Parathyroid adenoma (tissue), 2 donors: ENCODE data around the gene KRTAP10-10.

ENCODE experiments used
- H2AFZ ChIP-seq: fragments of 300-600 bp; sonication (generic); one replicate; pipeline ENCODE4 v1.7.0; 2017; ENCODE audit warnings: antibody characterized with exemption, mild to moderate bottlenecking
- H3K27ac ChIP-seq: fragments of 300-600 bp; sonication (generic); one replicate; pipeline ENCODE4 v1.7.0; 2017
- H3K27me3 ChIP-seq: fragments of 300-600 bp; sonication (generic); one replicate; pipeline ENCODE4 v1.7.0; 2017; ENCODE audit warnings: low read length; ENCODE audit not compliant: control insufficient read depth, insufficient read depth
- H3K36me3 ChIP-seq: fragments of 300-600 bp; sonication (generic); one replicate; pipeline ENCODE4 v1.7.0; 2017; ENCODE audit warnings: low read length; ENCODE audit not compliant: control insufficient read depth, insufficient read depth
- H3K4me1 ChIP-seq: fragments of 300-600 bp; sonication (generic); one replicate; pipeline ENCODE4 v1.7.0; 2017; ENCODE audit warnings: control low read depth
- H3K4me2 ChIP-seq: fragments of 300-600 bp; sonication (generic); one replicate; pipeline ENCODE4 v1.7.0; 2017; ENCODE audit warnings: low read length
- H3K4me3 ChIP-seq: fragments of 300-600 bp; sonication (generic); one replicate; pipeline ENCODE4 v1.7.0; 2017; ENCODE audit warnings: low read depth, low read length
- H3K79me2 ChIP-seq: fragments of 300-600 bp; sonication (generic); one replicate; pipeline ENCODE4 v1.7.0; 2017; ENCODE audit warnings: control low read depth
- H3K9ac ChIP-seq: fragments of 300-600 bp; sonication (generic); one replicate; pipeline ENCODE4 v1.7.0; 2017; ENCODE audit warnings: mild to moderate bottlenecking
- H3K9me3 ChIP-seq: fragments of 300-600 bp; sonication (generic); one replicate; pipeline ENCODE4 v1.7.0; 2017; ENCODE audit warnings: low read length; ENCODE audit not compliant: control insufficient read depth
- CTCF ChIP-seq: fragments of 300-600 bp; sonication (generic); IDR thresholded peaks from one replicate; pipeline ENCODE4 v1.7.0; 2017; ENCODE audit warnings: antibody characterized with exemption, mild to moderate bottlenecking
- donor health status: primary hyperparathyroidism.

The KRTAP10-10 gene

GRCh38 chr21:44653123-44653522 lies 16.0 kb downstream of the KRTAP10-10 start:
- H3K27ac ChIP-seq: no peak overlapping the region
- no peak for TF ChIP-seq CTCF
- no peaks in the 10 kb centered on the region for H3K4me1 ChIP-seq
- no peaks in the 10 kb centered on the region for H3K36me3 ChIP-seq
- H3K9ac ChIP-seq: no peak overlapping the region
- H3K9me3 ChIP-seq: no peaks in the 10 kb centered on the region
- H3K4me2 ChIP-seq: no peak overlapping the region
- H3K4me3 ChIP-seq: no peak overlapping the region
- no peaks in the 10 kb centered on the region for H3K27me3 ChIP-seq
- no peak overlapping the region for H2AFZ ChIP-seq
- H3K79me2 ChIP-seq: no peaks in the 10 kb centered on the region

GRCh38 chr21:44653656-44654575 lies 16.8 kb downstream of the KRTAP10-10 start:
- H3K27ac ChIP-seq: no peak overlapping the region

GRCh38 chr21:44654576-44655175 lies 17.5 kb downstream of the KRTAP10-10 start, which contains the start of gene KRTAP12-4:
TSS of gene KRTAP12-4 (minus strand) at chr21:44654659. CDS start at chr21:44654614, 45 bp downstream.
- H3K9ac ChIP-seq: no peak within 1 kb of the TSS
- H3K9me3 ChIP-seq: no peaks in the 10 kb centered on the region
- no peak for TF ChIP-seq CTCF
- H3K4me1 ChIP-seq: no peaks in the 10 kb centered on the region
- no peak within 1 kb of the TSS for H2AFZ ChIP-seq
- no peak within 1 kb of the TSS for H3K4me3 ChIP-seq
- no peaks in the 10 kb centered on the region for H3K79me2 ChIP-seq
- no peak within 1 kb of the TSS for H3K4me2 ChIP-seq
- H3K27me3 ChIP-seq: no peaks in the 10 kb centered on the region
- H3K36me3 ChIP-seq: no peaks in the 10 kb centered on the region
- H3K27ac ChIP-seq: no peak within 1 kb of the TSS

More at GRCh38 chr21:44653656-44654575, 16.8 kb downstream of the KRTAP10-10 start:
- Histone ChIP-seq H2AFZ (no peak overlapping the region), H3K36me3 (no peaks in the 10 kb centered on the region), H3K79me2 (no peaks in the 10 kb centered on the region), H3K4me2 (no peak overlapping the region), H3K27me3 (no peaks in the 10 kb centered on the region), H3K9ac (no peak overlapping the region), H3K4me1 (no peaks in the 10 kb centered on the region), H3K4me3 (no peak overlapping the region), H3K9me3 (no peaks in the 10 kb centered on the region)
- no peak for TF ChIP-seq CTCF

GRCh38 chr21:44656868-44657267 lies 19.7 kb downstream of the KRTAP10-10 start:
- Histone ChIP-seq H3K4me1 (no peaks in the 10 kb centered on the region), H3K4me2 (no peak overlapping the region), H3K4me3 (no peak overlapping the region), H2AFZ (no peak overlapping the region), H3K9ac (no peak overlapping the region), H3K79me2 (no peaks in the 10 kb centered on the region), H3K27me3 (no peaks in the 10 kb centered on the region), H3K9me3 (no peaks in the 10 kb centered on the region), H3K36me3 (no peaks in the 10 kb centered on the region), H3K27ac (no peak overlapping the region)
- no peak for TF ChIP-seq CTCF
